Lower leg skin (tissue), 4 donors: ENCODE data around the gene COL24A1. TPM values are rescaled to one million over a fixed set of nuclear protein-coding genes. Genes with fewer than 3 reads are reported as not detected.

Experiments
- DNase-seq, 2 donors: peaks; one replicate each; pipeline ENCODE4 v3.0.0-alpha.2; 2019; ENCODE audit warnings: low spot score in 2 of 2
- H3K4me3 ChIP-seq: fragments of 200-600 bp; sonication (generic); 2 replicates; pipeline ENCODE4 v1.5.1; 2017; ENCODE audit warnings: mild to moderate bottlenecking, low read depth; ENCODE audit not compliant: poor library complexity, severe bottlenecking
- CTCF ChIP-seq, 3 donors: fragments of 450-650 bp; IDR thresholded peaks; one replicate each; pipeline ENCODE4 v1.5.1; 2016; ENCODE audit warnings: antibody characterized with exemption in 3 of 3, mild to moderate bottlenecking in 3 of 3, moderate library complexity in 2 of 3
- POLR2A ChIP-seq, 2 donors: fragments of 450-650 bp; IDR thresholded peaks; one replicate each; pipeline ENCODE4 v1.6.1; 2016 to 2017; ENCODE audit warnings: antibody characterized with exemption in 2 of 2, mild to moderate bottlenecking in 1 of 2, moderate library complexity in 1 of 2
- WGBS, 2 donors: methylation state at CpG; one replicate each; pipeline ENCODE4 v1.1.5; 2018; 5-methylcytosine and 5-hydroxymethylcytosine counted together
- intact Hi-C: fragments of 100-400 bp; cut with DNase I; formaldehyde crosslinking; loops from one replicate; pipeline ENCODE4 v1.15.0; 2023; ENCODE audit warnings: low total_unique reads
- total RNA-seq, 4 donors: library from RNA; depleted of rRNA; stranded (reverse); fragments of >200 nt; gene quantifications; one replicate each; pipeline ENCODE4 v1.1.0, GENCODE V29; 2016

The COL24A1 gene
- total RNA-seq, 4 donors from 2014 or later, result 0.17 to 1.3 (median 0.80) TPM

- no peak for DNase-seq
- no peak overlapping the region for H3K4me3 ChIP-seq
- WGBS, 2 donors, result 86 to 96% methylated on average over 4 of the region's 4 CpGs
- intact Hi-C loops, result no loop called here
- no peak for TF ChIP-seq CTCF (IDR thresholded peaks at IDR 0.05)
- TF ChIP-seq POLR2A (IDR thresholded peaks at IDR 0.05), result no peak
These were observed 217.7 kb downstream of the COL24A1 start for GRCh38 chr1:85938829-85939228.

- H3K4me3 ChIP-seq, result no peak overlapping the region
- TF ChIP-seq CTCF (IDR thresholded peaks at IDR 0.05), result no peak
- peak; percentile 25 to 91 for DNase-seq
- intact Hi-C loops, result no loop called here
- WGBS, 2 donors, result 70% methylated on average over 2 of the region's 2 CpGs; no CpG with 5 or more reads in 1 of the 2 donors
These were observed 220.1 kb downstream of the COL24A1 start for GRCh38 chr1:85936470-85936869.

GRCh38 chr1:85936057-85936456, 220.5 kb downstream of the COL24A1 start:
- H3K4me3 ChIP-seq, result no peak overlapping the region
- intact Hi-C loops, result no loop called here
- no peak for DNase-seq
- TF ChIP-seq POLR2A (IDR thresholded peaks at IDR 0.05) (no peak), CTCF (IDR thresholded peaks at IDR 0.05) (no peak)
- 92% methylated on average over 1 of the region's 1 CpG; no CpG with 5 or more reads in 1 of the 2 donors for WGBS, 2 donors

GRCh38 chr1:85935234-85935633, 221.3 kb downstream of the COL24A1 start:
- intact Hi-C loops, result no loop called here
- WGBS, 2 donors, result 79% methylated on average over 2 of the region's 2 CpGs; no CpG with 5 or more reads in 1 of the 2 donors
- no peak overlapping the region for H3K4me3 ChIP-seq

GRCh38 chr1:85934516-85934915, 222.1 kb downstream of the COL24A1 start:
- no peak overlapping the region for H3K4me3 ChIP-seq
- intact Hi-C loops, result no loop called here
- no peak for DNase-seq
- no peak for TF ChIP-seq POLR2A (IDR thresholded peaks at IDR 0.05)
- TF ChIP-seq CTCF (IDR thresholded peaks at IDR 0.05), result no peak

More at GRCh38 chr1:85935234-85935633, 221.3 kb downstream of the COL24A1 start:
- DNase-seq, result no peak
- TF ChIP-seq CTCF (IDR thresholded peaks at IDR 0.05) (no peak), POLR2A (IDR thresholded peaks at IDR 0.05) (no peak)

- TF ChIP-seq CTCF (IDR thresholded peaks at IDR 0.05) (no peak), POLR2A (IDR thresholded peaks at IDR 0.05) (no peak)
- H3K4me3 ChIP-seq, result no peak overlapping the region
- DNase-seq, result no peak
- intact Hi-C loops, result no loop called here
These were observed 222.6 kb downstream of the COL24A1 start for GRCh38 chr1:85933961-85934360.
